Breast epithelium (tissue), 4 donors: ENCODE measurements around the gene MOGAT2. TPM values are rescaled to one million over a fixed set of nuclear protein-coding genes. Genes with fewer than 3 reads are reported as not detected.
"Not testable (repeated sequence)": the region's sequence is repeated elsewhere in the genome, so short reads cannot be mapped to it uniquely, and the experiment has no call there.

Experiments
- DNase-seq, 2 donors: peaks; one replicate each; pipeline ENCODE4 v3.0.0-alpha.2; 2019; ENCODE audit warnings: low spot score in 2 of 2
- H3K27ac ChIP-seq, 2 donors: fragments of 200-600 bp; sonication (generic) in 1 of 2; one replicate each; pipeline ENCODE4 v1.5.1; 2016 to 2019; ENCODE audit warnings: mild to moderate bottlenecking in 1 of 2
- H3K27me3 ChIP-seq, 2 donors: fragments of 200-600 bp; sonication (generic) in 1 of 2; one replicate each; pipeline versions ENCODE4 v1.5.1 to v1.6.0; 2017 to 2019; ENCODE audit warnings: control low read depth in 1 of 2, mild to moderate bottlenecking in 1 of 2
- H3K36me3 ChIP-seq: fragments of 200-600 bp; one replicate; pipeline ENCODE4 v1.5.1; 2019
- H3K4me1 ChIP-seq, 2 donors: fragments of 200-600 bp; sonication (generic); one replicate each; pipeline ENCODE4 v1.5.1; 2016 to 2019; ENCODE audit warnings: control low read depth in 1 of 2
- H3K4me3 ChIP-seq, 3 donors: fragments of 200-600 bp; sonication (generic); 1 replicate in 2 of 3; 2 replicates in 1 of 3; pipeline ENCODE4 v1.5.1; 2016 to 2019; ENCODE audit warnings: mild to moderate bottlenecking in 3 of 3, moderate library complexity in 2 of 3
- H3K9me3 ChIP-seq, 2 donors: fragments of 200-600 bp; sonication (generic) in 1 of 2; one replicate each; pipeline ENCODE4 v1.5.1; 2016 to 2019; ENCODE audit warnings: control low read depth in 1 of 2
- CTCF ChIP-seq, 3 donors: fragments of 450-650 bp; IDR thresholded peaks; one replicate each; pipeline ENCODE4 v1.5.1; 2016 to 2017; ENCODE audit warnings: antibody characterized with exemption in 3 of 3, mild to moderate bottlenecking in 3 of 3, moderate library complexity in 3 of 3
- POLR2A ChIP-seq: fragments of 450-650 bp; IDR thresholded peaks from one replicate; pipeline ENCODE4 v1.6.1; 2016; ENCODE audit warnings: antibody characterized with exemption, mild to moderate bottlenecking, moderate library complexity
- POLR2AphosphoS5 ChIP-seq, 3 donors: sonication (generic); formaldehyde crosslinking; IDR thresholded peaks; one replicate each; pipeline ENCODE4 v1.6.1; 2017; ENCODE audit warnings: antibody characterized with exemption in 3 of 3
- intact Hi-C: fragments of 100-400 bp; cut with DNase I; formaldehyde crosslinking; loops from one replicate; pipeline ENCODE4 v1.15.1; 2023; ENCODE audit warnings: low total_unique reads
- total RNA-seq, 3 donors: library from RNA; depleted of rRNA; stranded (reverse); fragments of >200 nt; gene quantifications; one replicate each; pipeline ENCODE4 v1.1.0, GENCODE V29; 2016

Gene MOGAT2
- total RNA-seq, 3 donors from 2014 or later = 0.32 to 7.3 (median 1.3) TPM

- Histone ChIP-seq H3K9me3 (no peaks in the 10 kb centered on the region), H3K27me3 (no peaks in the 10 kb centered on the region), H3K36me3 (no peaks in the 10 kb centered on the region), H3K4me1 (no peaks in the 10 kb centered on the region), H3K27ac (no peak overlapping the region), H3K4me3 (no peak overlapping the region)
- TF ChIP-seq POLR2A (no peak), CTCF (IDR thresholded peaks at IDR 0.05) (no peak), POLR2AphosphoS5 (IDR thresholded peaks at IDR 0.05) (no peak)
- no peak for DNase-seq
- intact Hi-C loops = no loop called here
Measured at GRCh38 chr11:75740681-75741080, 23.0 kb downstream of the MOGAT2 start.

- DNase-seq, H3K9me3 ChIP-seq, H3K4me3 ChIP-seq, H3K4me1 ChIP-seq, H3K27me3 ChIP-seq, H3K27ac ChIP-seq, H3K36me3 ChIP-seq, intact Hi-C loops: not testable (repeated sequence)
Measured at GRCh38 chr11:75743159-75743558, 25.5 kb downstream of the MOGAT2 start.

GRCh38 chr11:75743711-75744563 lies 26.3 kb downstream of the MOGAT2 start:
- no peaks in the 10 kb centered on the region for H3K9me3 ChIP-seq
- no peaks in the 10 kb centered on the region for H3K36me3 ChIP-seq
- no peak overlapping the region for H3K27ac ChIP-seq
- H3K27me3 ChIP-seq = no peaks in the 10 kb centered on the region
- DNase-seq = no peak
- intact Hi-C loops = no loop called here
- no peak overlapping the region for H3K4me3 ChIP-seq
- no peaks in the 10 kb centered on the region for H3K4me1 ChIP-seq
- TF ChIP-seq POLR2A (no peak), POLR2AphosphoS5 (IDR thresholded peaks at IDR 0.05) (no peak), CTCF (IDR thresholded peaks at IDR 0.05) (no peak)

GRCh38 chr11:75745807-75746206 lies 28.2 kb downstream of the MOGAT2 start:
- no peaks in the 10 kb centered on the region for H3K4me1 ChIP-seq
- H3K4me3 ChIP-seq = no peak overlapping the region
- no peak for DNase-seq
- no peaks in the 10 kb centered on the region for H3K27me3 ChIP-seq
- H3K9me3 ChIP-seq = no peaks in the 10 kb centered on the region
- no peaks in the 10 kb centered on the region for H3K36me3 ChIP-seq
- intact Hi-C loops = no loop called here
- H3K27ac ChIP-seq = no peak overlapping the region
- TF ChIP-seq POLR2A (no peak), POLR2AphosphoS5 (IDR thresholded peaks at IDR 0.05) (no peak), CTCF (IDR thresholded peaks at IDR 0.05) (no peak)

GRCh38 chr11:75748729-75749273 lies 31.2 kb downstream of the MOGAT2 start:
- DNase-seq, H3K27me3 ChIP-seq, intact Hi-C loops, H3K4me3 ChIP-seq, H3K36me3 ChIP-seq, H3K4me1 ChIP-seq, H3K9me3 ChIP-seq, H3K27ac ChIP-seq: not testable (repeated sequence)

- DNase-seq, H3K36me3 ChIP-seq, H3K27me3 ChIP-seq, H3K27ac ChIP-seq, H3K4me1 ChIP-seq, intact Hi-C loops, H3K9me3 ChIP-seq, H3K4me3 ChIP-seq: not testable (repeated sequence)
Measured at GRCh38 chr11:75754933-75755332, 37.3 kb downstream of the MOGAT2 start.
